Retina (tissue), 1 donor: ENCODE results near the gene GRK3.
A peak's percentile ranks its signal among the peaks of the same experiment; 100 is the strongest.

Experiments
- DNase-seq: peaks from one replicate; pipeline ENCODE4 v3.0.0-alpha.2; 2016

The GRK3 gene

GRCh38 chr22:25763239-25763777 is 198.8 kb downstream of the GRK3 start:
- DNase-seq = no peak

DNA sequence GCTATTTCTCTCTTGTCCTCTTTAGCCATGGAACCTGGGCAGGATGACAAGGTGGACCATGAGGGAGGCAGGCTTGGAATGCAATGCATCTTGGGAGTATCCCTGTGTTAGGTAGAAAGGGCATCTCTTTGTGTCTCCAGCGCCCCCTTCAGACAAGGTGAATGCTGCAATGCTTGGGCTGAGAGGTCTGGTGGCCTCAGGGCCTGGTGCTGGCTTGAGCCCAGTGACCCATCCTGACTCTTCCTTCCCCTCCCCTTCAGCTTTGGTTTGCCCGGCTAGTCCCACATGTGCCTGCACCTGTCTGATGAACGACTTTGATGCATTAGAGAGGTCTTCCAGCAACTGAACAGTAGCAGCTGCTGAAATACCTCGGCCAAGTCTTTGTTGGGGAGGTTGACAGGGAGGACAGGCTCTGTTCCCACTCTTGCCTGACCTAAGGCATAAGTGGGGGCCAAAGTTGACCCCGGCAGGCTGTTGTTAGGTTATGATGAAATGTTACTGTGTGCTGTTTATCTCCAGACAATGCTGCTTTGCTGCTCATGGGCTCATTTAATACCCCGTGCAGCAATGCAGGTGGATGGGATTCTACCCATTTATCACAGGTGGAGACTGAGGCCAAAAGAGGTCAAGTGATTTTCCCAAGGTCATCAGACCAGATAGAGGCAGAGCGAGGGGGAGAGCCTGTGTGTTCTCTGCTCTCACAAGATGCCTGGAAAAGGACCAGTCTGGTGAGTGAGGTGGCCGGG is 200.0 kb downstream of the GRK3 start:
- DNase-seq = no peak

DNA sequence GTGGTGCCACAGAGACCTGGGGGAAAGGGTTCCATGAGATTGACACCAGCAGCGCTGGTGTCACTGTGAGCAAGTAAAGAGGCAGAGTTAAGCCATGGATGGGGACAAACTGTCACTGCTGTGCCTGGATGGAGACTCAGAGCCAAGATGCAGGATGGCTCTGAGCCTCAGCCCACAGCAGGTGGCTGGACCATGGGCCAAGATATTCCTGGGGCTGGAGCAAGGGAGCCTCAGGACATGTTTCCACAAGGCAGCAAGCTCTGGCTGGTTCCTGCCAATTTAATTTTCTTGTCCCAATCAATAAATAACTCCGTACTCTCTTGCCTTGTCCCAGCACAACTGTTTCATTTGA is 200.5 kb downstream of the GRK3 start:
- DNase-seq = no peak

GRCh38 chr22:25765801-25766200 is 201.3 kb downstream of the GRK3 start:
- no peak for DNase-seq

GRCh38 chr22:25766418-25766817 is 201.9 kb downstream of the GRK3 start:
- DNase-seq = no peak

- no peak for DNase-seq
Measured at GRCh38 chr22:25770333-25770732, 205.9 kb downstream of the GRK3 start.

DNA sequence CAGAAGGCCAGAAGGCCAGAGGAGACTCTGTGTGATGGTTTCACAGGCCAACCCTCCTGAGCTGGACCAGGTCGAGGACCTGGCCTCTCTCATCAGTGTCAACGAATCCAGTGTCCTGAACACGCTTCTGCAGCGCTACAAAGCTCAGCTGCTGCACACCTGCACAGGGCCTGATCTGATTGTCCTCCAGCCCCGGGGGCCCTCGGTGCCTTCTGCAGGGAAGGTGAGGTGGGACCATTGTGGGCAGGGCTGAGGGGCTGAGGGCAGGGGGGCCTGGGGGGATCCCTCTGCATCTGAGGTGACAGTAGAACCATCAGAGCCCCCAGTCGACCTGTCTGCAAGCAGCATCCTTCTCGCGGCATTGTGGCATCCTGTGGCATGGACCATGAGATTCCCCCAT is 207.8 kb downstream of the GRK3 start:
- DNase-seq = no peak

DNA sequence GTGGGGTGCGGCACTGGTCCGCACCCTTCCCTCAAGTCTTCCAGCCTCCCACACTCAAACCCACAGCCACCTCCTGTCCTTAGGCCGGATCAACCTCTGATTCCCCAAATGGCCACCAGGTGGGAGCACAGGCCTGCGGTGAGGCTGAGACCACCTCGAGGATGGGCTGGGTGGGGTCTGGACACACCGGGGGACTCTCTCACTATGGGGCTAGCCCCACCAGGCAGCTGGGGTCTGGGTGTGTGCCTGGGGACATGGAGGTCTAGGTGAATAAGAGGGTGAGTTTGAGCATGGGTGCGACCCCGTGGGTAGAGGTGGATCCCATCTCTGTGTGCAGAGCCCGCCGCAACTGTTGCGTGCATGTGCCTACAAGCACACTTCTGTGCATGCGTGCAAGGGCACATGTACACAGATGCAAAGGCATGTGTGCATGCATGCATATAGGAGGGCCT is 210.1 kb downstream of the GRK3 start:
- DNase-seq = peak; percentile 72

GRCh38 chr22:25775531-25775930 is 211.1 kb downstream of the GRK3 start:
- DNase-seq = peak; percentile 75

DNA sequence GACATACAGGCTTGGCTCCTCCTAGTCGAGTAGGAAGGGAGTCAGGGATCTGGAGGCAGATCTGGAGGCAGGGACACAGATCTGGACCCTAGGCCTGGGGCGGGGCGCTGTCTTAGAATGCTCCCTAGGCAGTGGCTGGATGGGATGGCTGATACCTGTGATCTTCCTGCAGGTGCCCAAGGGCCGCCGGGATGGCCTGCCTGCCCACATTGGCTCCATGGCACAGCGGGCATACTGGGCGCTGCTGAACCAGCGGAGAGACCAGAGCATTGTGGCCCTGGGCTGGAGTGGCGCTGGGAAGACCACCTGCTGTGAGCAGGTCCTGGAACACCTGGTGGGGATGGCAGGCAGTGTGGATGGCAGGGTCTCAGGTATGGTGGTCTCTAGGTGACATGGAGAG is 212.9 kb downstream of the GRK3 start:
- no peak for DNase-seq

DNA sequence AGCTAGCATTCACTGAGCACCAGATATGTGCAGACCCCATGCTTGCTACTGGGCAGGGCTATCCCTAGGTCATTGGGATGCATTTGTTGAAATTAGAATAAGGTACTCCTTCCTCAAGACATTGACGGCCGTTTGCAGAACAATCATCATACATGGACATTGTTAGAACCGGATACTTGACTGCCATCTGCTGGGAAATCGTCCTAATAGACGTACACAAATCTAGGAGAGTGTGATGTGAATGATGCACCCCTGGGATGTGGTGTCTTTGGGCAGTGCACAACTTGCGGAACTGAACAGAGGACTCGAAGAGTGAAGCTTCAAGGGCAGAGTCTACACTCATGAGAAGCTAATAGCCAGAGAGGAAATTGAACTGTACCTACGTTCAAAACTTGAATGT is 213.4 kb downstream of the GRK3 start:
- DNase-seq = peak; percentile 18
